ENCODE data around the gene DUSP3.

The DUSP3 gene

GRCh38 chr17:43733956-43734355, 44.8 kb downstream of the DUSP3 start:
- Histone ChIP-seq H3K27ac (ENCODE audit: low read length) (no peak overlapping the region), H3K9me3 (ENCODE audit: insufficient read depth, low read length, severe bottlenecking) (no peaks in the 10 kb centered on the region), H4K20me1 (ENCODE audit: insufficient read depth, low read length) (no peaks in the 10 kb centered on the region), H3K9ac (ENCODE audit: low read depth, low read length) (no peak overlapping the region), H3K79me2 (ENCODE audit: insufficient read depth, low read length) (no peaks in the 10 kb centered on the region), H3K27me3 (ENCODE audit: insufficient read depth, low read length, poor library complexity) (peaks cover 6% of the 10 kb centered on the region), H2AFZ (ENCODE audit: low read depth, low read length) (no peak overlapping the region), H3K36me3 (ENCODE audit: insufficient read depth, low read length) (no peaks in the 10 kb centered on the region), H3K4me3 (ENCODE audit: low read depth in 1 of 2, low read length in 2 of 2) (no peak overlapping the region), H3K4me2 (ENCODE audit: insufficient read depth, low read length) (no peak overlapping the region), H3K4me1 (ENCODE audit: insufficient read depth, low read length) (no peaks in the 10 kb centered on the region)
- TF ChIP-seq EZH2 (IDR thresholded peaks at IDR 0.05; ENCODE audit: borderline replicate concordance, low read depth, low read length, severe bottlenecking): no peak
- TF ChIP-seq CTCF (IDR thresholded peaks at IDR 0.05; ENCODE audit: borderline replicate concordance, extremely low read depth, low read length, poor library complexity, severe bottlenecking): no peak
- no peak for DNase-seq
- no peak for ATAC-seq (ENCODE audit: insufficient read depth, low read depth)

GRCh38 chr17:43732958-43733357, 45.8 kb downstream of the DUSP3 start:
- Histone ChIP-seq H3K79me2 (ENCODE audit: insufficient read depth, low read length) (no peaks in the 10 kb centered on the region), H2AFZ (ENCODE audit: low read depth, low read length) (no peak overlapping the region), H3K4me1 (ENCODE audit: insufficient read depth, low read length) (no peaks in the 10 kb centered on the region), H3K27me3 (ENCODE audit: insufficient read depth, low read length, poor library complexity) (peaks cover 3% of the 10 kb centered on the region), H3K4me2 (ENCODE audit: insufficient read depth, low read length) (no peak overlapping the region), H3K9ac (ENCODE audit: low read depth, low read length) (no peak overlapping the region), H3K9me3 (ENCODE audit: insufficient read depth, low read length, severe bottlenecking) (no peaks in the 10 kb centered on the region), H3K4me3 (ENCODE audit: low read depth in 1 of 2, low read length in 2 of 2) (no peak overlapping the region), H4K20me1 (ENCODE audit: insufficient read depth, low read length) (no peaks in the 10 kb centered on the region), H3K27ac (ENCODE audit: low read length) (no peak overlapping the region), H3K36me3 (ENCODE audit: insufficient read depth, low read length) (no peaks in the 10 kb centered on the region)
- TF ChIP-seq CTCF (IDR thresholded peaks at IDR 0.05; ENCODE audit: borderline replicate concordance, extremely low read depth, low read length, poor library complexity, severe bottlenecking) (no peak), EZH2 (IDR thresholded peaks at IDR 0.05; ENCODE audit: borderline replicate concordance, low read depth, low read length, severe bottlenecking) (no peak)
- DNase-seq: no peak
- no peak for ATAC-seq (ENCODE audit: insufficient read depth, low read depth)

GRCh38 chr17:43728081-43728480, 50.7 kb downstream of the DUSP3 start:
- Histone ChIP-seq H3K79me2 (ENCODE audit: insufficient read depth, low read length) (no peaks in the 10 kb centered on the region), H3K36me3 (ENCODE audit: insufficient read depth, low read length) (no peaks in the 10 kb centered on the region), H3K4me2 (ENCODE audit: insufficient read depth, low read length) (no peak overlapping the region), H2AFZ (ENCODE audit: low read depth, low read length) (no peak overlapping the region), H3K4me1 (ENCODE audit: insufficient read depth, low read length) (no peaks in the 10 kb centered on the region), H3K9me3 (ENCODE audit: insufficient read depth, low read length, severe bottlenecking) (no peaks in the 10 kb centered on the region), H3K27me3 (ENCODE audit: insufficient read depth, low read length, poor library complexity) (no peaks in the 10 kb centered on the region), H3K4me3 (ENCODE audit: low read depth in 1 of 2, low read length in 2 of 2) (no peak overlapping the region), H3K27ac (ENCODE audit: low read length) (no peak overlapping the region), H3K9ac (ENCODE audit: low read depth, low read length) (no peak overlapping the region), H4K20me1 (ENCODE audit: insufficient read depth, low read length) (no peaks in the 10 kb centered on the region)
- no peak for DNase-seq
- no peak for TF ChIP-seq CTCF (IDR thresholded peaks at IDR 0.05; ENCODE audit: borderline replicate concordance, extremely low read depth, low read length, poor library complexity, severe bottlenecking)
- TF ChIP-seq EZH2 (IDR thresholded peaks at IDR 0.05; ENCODE audit: borderline replicate concordance, low read depth, low read length, severe bottlenecking): no peak
- ATAC-seq (ENCODE audit: insufficient read depth, low read depth): no peak

Measured in DND-41 (cell line).